Measurements from ENCODE around the gene PARVB.

Gene PARVB

GRCh38 chr22:44142421-44143104 lies 118.5 kb downstream of the PARVB start:
- DNase-seq: no peak

GRCh38 chr22:44143105-44143474 lies 119.0 kb downstream of the PARVB start:
- no peak for DNase-seq

- no peak for DNase-seq
Measured at GRCh38 chr22:44143579-44143978, 119.5 kb downstream of the PARVB start.

- DNase-seq: no peak
Measured at GRCh38 chr22:44144046-44144569, 120.0 kb downstream of the PARVB start.

GRCh38 chr22:44145544-44145943 lies 121.4 kb downstream of the PARVB start:
- DNase-seq: no peak

- no peak for DNase-seq
Measured at GRCh38 chr22:44146088-44146861, 122.2 kb downstream of the PARVB start.

GRCh38 chr22:44147008-44147645 lies 123.0 kb downstream of the PARVB start:
- DNase-seq: no peak

GRCh38 chr22:44147821-44148574 lies 123.9 kb downstream of the PARVB start:
- no peak for DNase-seq

GRCh38 chr22:44151676-44152075 lies 127.6 kb downstream of the PARVB start:
- no peak for DNase-seq

- DNase-seq: no peak
Measured at GRCh38 chr22:44153710-44154109, 129.6 kb downstream of the PARVB start.

GRCh38 chr22:44154436-44154942 lies 130.4 kb downstream of the PARVB start:
- no peak for DNase-seq

GRCh38 chr22:44155115-44155514 lies 131.0 kb downstream of the PARVB start:
- no peak for DNase-seq

GRCh38 chr22:44157916-44158618 lies 134.0 kb downstream of the PARVB start:
- DNase-seq: no peak

GRCh38 chr22:44158816-44159215 lies 134.7 kb downstream of the PARVB start:
- no peak for DNase-seq

- no peak for DNase-seq
Measured at GRCh38 chr22:44159221-44159620, 135.1 kb downstream of the PARVB start.

- no peak for DNase-seq
Measured at GRCh38 chr22:44159811-44160210, 135.7 kb downstream of the PARVB start.

- DNase-seq: no peak
Measured at GRCh38 chr22:44160421-44160820, 136.3 kb downstream of the PARVB start.

GRCh38 chr22:44161673-44162072 lies 137.6 kb downstream of the PARVB start:
- no peak for DNase-seq

GRCh38 chr22:44162960-44163359 lies 138.9 kb downstream of the PARVB start:
- DNase-seq: no peak

GRCh38 chr22:44163536-44163935 lies 139.4 kb downstream of the PARVB start:
- DNase-seq: no peak

- DNase-seq: no peak
Measured at GRCh38 chr22:44164031-44164430, 139.9 kb downstream of the PARVB start.

- DNase-seq: no peak
Measured at GRCh38 chr22:44165286-44165874, 141.3 kb downstream of the PARVB start.
